K562 (cell line): ENCODE data around the gene TWSG1. TPM values are rescaled to one million over a fixed set of nuclear protein-coding genes. Genes with fewer than 3 reads are reported as not detected.

Experiments used
- ATAC-seq: fragments of 200-7000 bp; cut with Tn5 transposase; 3 replicates; pipeline ENCODE4 v1.9.1; 2020; ENCODE audit warnings: moderate library complexity
- BruUV-seq: library from RNA; stranded (reverse); fragments of 400-500 nt; replicated peaks from 2 replicates; lab custom pipeline; 2021; lab: Mats Ljungman, UMichigan
- CTCF ChIA-PET: fragments of 300-600 bp; formaldehyde crosslinking; extraction: SDS; loops from one replicate; lab custom pipeline; 2021; ENCODE audit warnings: low intra/inter-chr PET ratio; lab: Yijun Ruan, JAX
- POLR2A ChIA-PET: fragments of 300-600, 350-650 bp; sonication (Branson Sonifier 250); formaldehyde crosslinking; extraction: SDS; loops from one replicate; lab custom pipeline; 2021; ENCODE audit warnings: antibody characterized with exemption, inconsistent platforms; lab: Yijun Ruan, JAX
- DNase-seq, 4 experiments: peaks; one replicate each; pipeline versions ENCODE4 v3.0.0 to v3.0.0-alpha.2; 2011 to 2018; ENCODE audit warnings: low spot score in 3 of 4, mixed read lengths in 3 of 4; ENCODE audit errors: extremely low read depth in 1 of 4
- FAIRE-seq: peaks from 2 replicates; lab custom pipeline; 2011; peaks lifted over from hg19 to GRCh38; lab: Jason Lieb, UNC
- H2AFZ ChIP-seq: 2 replicates; pipeline ENCODE4 v1.6.0; 2011; ENCODE audit warnings: low read depth, low read length, control low read depth, inconsistent platforms
- H3K27ac ChIP-seq: fragments of 200-600 bp; 3 replicates; pipeline ENCODE4 v1.8.0; 2011; ENCODE audit warnings: low read depth, mild to moderate bottlenecking, control low read depth, inconsistent platforms, low read length, moderate library complexity, mixed read lengths; ENCODE audit errors: extremely low read depth
- H3K27me3 ChIP-seq, 2 experiments: fragments of 300-600 bp in 1 of 2; 2 replicates in 1 of 2; 3 replicates in 1 of 2; pipeline versions ENCODE4 v1.6.0 to v1.8.0; 2011; ENCODE audit warnings: inconsistent platforms in 2 of 2, low read length in 2 of 2, mild to moderate bottlenecking in 1 of 2, mixed read lengths in 1 of 2, moderate library complexity in 1 of 2; ENCODE audit not compliant: control insufficient read depth in 2 of 2, insufficient read depth in 2 of 2
- H3K36me3 ChIP-seq: fragments of 300-600 bp; 3 replicates; pipeline ENCODE4 v1.8.0; 2011; ENCODE audit warnings: mild to moderate bottlenecking, low read length, inconsistent platforms; ENCODE audit not compliant: control insufficient read depth, insufficient read depth
- H3K4me1 ChIP-seq, 2 experiments: fragments of 200-600 bp in 1 of 2; replicated peaks in 1 of 2; 2 replicates in 1 of 2; 3 replicates in 1 of 2; pipeline versions ENCODE4 v1.5.1 to v1.8.0; 2011; ENCODE audit warnings: inconsistent platforms in 2 of 2, low read length in 2 of 2, mild to moderate bottlenecking in 1 of 2, mixed read lengths in 1 of 2, moderate library complexity in 1 of 2; ENCODE audit not compliant: control insufficient read depth in 2 of 2, insufficient read depth in 2 of 2
- H3K4me2 ChIP-seq: 2 replicates; pipeline ENCODE4 v1.6.1; 2011; ENCODE audit warnings: low read length, control low read depth, inconsistent platforms, mixed read lengths; ENCODE audit not compliant: insufficient read depth
- H3K4me3 ChIP-seq: fragments of 200-600 bp; sonication (generic), shearing (Covaris generic); 2 replicates; pipeline ENCODE4 v1.5.1; 2016; ENCODE audit warnings: control low read depth, inconsistent platforms
- H3K79me2 ChIP-seq: fragments of 200-600 bp; 3 replicates; pipeline ENCODE4 v1.8.0; 2011; ENCODE audit warnings: low read length, inconsistent platforms; ENCODE audit not compliant: control insufficient read depth, insufficient read depth
- H3K9ac ChIP-seq, 2 experiments: 2 replicates each; pipeline versions ENCODE4 v1.6.0 to v1.6.1; 2011; ENCODE audit warnings: low read depth in 2 of 2, low read length in 2 of 2, control low read depth in 1 of 2, inconsistent platforms in 1 of 2, mild to moderate bottlenecking in 1 of 2, mixed read lengths in 1 of 2; ENCODE audit not compliant: insufficient read depth in 1 of 2
- H3K9me1 ChIP-seq: one replicate; pipeline ENCODE4 v1.6.0; 2011; ENCODE audit warnings: inconsistent platforms, mild to moderate bottlenecking, low read length, moderate library complexity; ENCODE audit not compliant: control insufficient read depth, insufficient read depth
- H3K9me3 ChIP-seq: replicated peaks from 2 replicates; pipeline ENCODE4 v1.5.1; 2011; ENCODE audit warnings: low read depth, low read length, inconsistent platforms; ENCODE audit not compliant: control insufficient read depth, insufficient read depth
- H4K20me1 ChIP-seq: replicated peaks from 2 replicates; pipeline ENCODE4 v1.6.1; 2011; ENCODE audit warnings: low read length, inconsistent platforms, mixed read lengths; ENCODE audit not compliant: control insufficient read depth, insufficient read depth
- CBFA2T3 ChIP-seq: fragments of 450-650 bp; IDR thresholded peaks from 2 replicates; pipeline ENCODE4 v1.6.1; 2017
- CHD1 ChIP-seq: fragments of 200-600 bp; sonication (generic); IDR thresholded peaks from one replicate; pipeline ENCODE4 v1.6.1; 2012; ENCODE audit warnings: mild to moderate bottlenecking, moderate library complexity, low read length, inconsistent platforms
- EZH2 ChIP-seq: IDR thresholded peaks from 2 replicates; pipeline ENCODE4 v1.6.1; 2012; ENCODE audit warnings: low read depth, mild to moderate bottlenecking, inconsistent platforms, low read length, borderline replicate concordance
- KLF13 ChIP-seq: fragments of 450-650 bp; IDR thresholded peaks from 2 replicates; pipeline ENCODE4 v1.6.1; 2016; ENCODE audit warnings: missing genetic modification characterization, low read depth, mild to moderate bottlenecking, missing compliant biosample characterization, moderate library complexity, borderline replicate concordance
- POLR2B ChIP-seq: fragments of 450-650 bp; IDR thresholded peaks from 2 replicates; pipeline ENCODE4 v1.6.1; 2018; ENCODE audit warnings: low read depth; ENCODE audit not compliant: partially characterized antibody
- RBM17 ChIP-seq: fragments of 200-400 bp; formaldehyde crosslinking; IDR thresholded peaks from 2 replicates; pipeline ENCODE4 v1.6.1; 2017; ENCODE audit warnings: low read depth, mild to moderate bottlenecking, low read length, borderline replicate concordance
- RCOR1 ChIP-seq, 2 experiments: IDR thresholded peaks; 2 replicates each; pipeline ENCODE4 v1.6.1; 2012; ENCODE audit warnings: low read depth in 2 of 2, low read length in 2 of 2, borderline replicate concordance in 1 of 2, improper control_type of control experiment in 1 of 2
- SAP30 ChIP-seq: fragments of 200-600 bp; sonication (generic); IDR thresholded peaks from 2 replicates; pipeline ENCODE4 v1.6.1; 2012; ENCODE audit warnings: borderline replicate concordance, low read depth, mild to moderate bottlenecking, moderate library complexity, low read length, control low read depth, inconsistent platforms; ENCODE audit not compliant: insufficient read depth, poor library complexity, severe bottlenecking
- SOX6 ChIP-seq: fragments of 450-650 bp; IDR thresholded peaks from 2 replicates; pipeline ENCODE4 v1.6.1; 2014; ENCODE audit warnings: mild to moderate bottlenecking
- XRCC5 ChIP-seq: fragments of 200-400 bp; formaldehyde crosslinking; IDR thresholded peaks from 2 replicates; pipeline ENCODE4 v1.6.1; 2017; ENCODE audit warnings: low read depth, mild to moderate bottlenecking, low read length
- YBX1 ChIP-seq: fragments of 450-650 bp; IDR thresholded peaks from 2 replicates; pipeline ENCODE4 v1.7.1; 2016; ENCODE audit warnings: mild to moderate bottlenecking
- ZBTB26 ChIP-seq: fragments of 450-650 bp; formaldehyde crosslinking; IDR thresholded peaks from 2 replicates; pipeline ENCODE4 v1.4.0; 2022; ENCODE audit warnings: missing genetic modification characterization
- ZNF785 ChIP-seq: fragments of 250-450 bp; sonication (Bioruptor Pico); IDR thresholded peaks from 2 replicates; pipeline ENCODE4 v1.4.0; 2020; ENCODE audit warnings: mild to moderate bottlenecking
- WGBS: fragments of 100-300 bp; shearing (Covaris generic); methylation state at CpG from one replicate; pipeline ENCODE4 v1.1.6; 2016; ENCODE audit warnings: low coverage, mixed read lengths; ENCODE audit not compliant: insufficient coverage; ENCODE audit errors: missing lambda C conversion rate; 5-methylcytosine and 5-hydroxymethylcytosine counted together
- in situ Hi-C: fragments of 300-500 bp; cut with MboI; formaldehyde crosslinking; loops from 4 replicates; pipeline ENCODE4 v1.15.0; 2018; ENCODE audit warnings: inconsistent platforms, mixed read lengths
- intact Hi-C: fragments of 100-400 bp; cut with micrococcal nuclease; formaldehyde crosslinking; loops from 2 replicates; pipeline ENCODE4 v1.14.2; 2022
- polyA plus RNA-seq, 8 experiments: library from polyadenylated mRNA; depleted of rRNA in 4 of 8; stranded (reverse) in 5 of 8; unstranded in 3 of 8; fragments of >200 nt; fragmentation: Nextera tagmentation in 2 of 8; fragmentation: Illumina TruSeq in 1 of 8; extraction: Ambion mirVana in 2 of 8; extraction: Trizol in 1 of 8; gene quantifications; 2 replicates each; pipeline versions ENCODE4 v1.2.1 to v1.2.3, GENCODE V29; 2011 to 2014; ENCODE audit warnings: inconsistent platforms in 1 of 8, missing spikeins in 1 of 8
- total RNA-seq, 7 experiments: library from RNA; depleted of rRNA in 6 of 7; stranded (reverse); fragments of >200 nt in 6 of 7; fragmentation: Illumina TruSeq in 2 of 7; extraction: Trizol in 2 of 7; gene quantifications; 2 replicates each; pipeline versions ENCODE4 v1.2.1 to v1.2.3, GENCODE V29; 2011 to 2021; ENCODE audit warnings: low replicate concordance in 1 of 7
- TF ChIP-seq, protein P1 (sequence below): fragments of 250-450 bp; sonication (Bioruptor Pico); IDR thresholded peaks from 2 replicates; pipeline ENCODE4 v1.8.0; 2022; ENCODE audit warnings: inconsistent platforms, mild to moderate bottlenecking, moderate library complexity, borderline replicate concordance

Gene TWSG1
- total and polyA plus RNA-seq, 9 of the 15 experiments (the other 6 are each of a cell fraction or from before 2014, with no cell fraction given): 10.4 to 37.2 (median 25.1) TPM

DNA sequence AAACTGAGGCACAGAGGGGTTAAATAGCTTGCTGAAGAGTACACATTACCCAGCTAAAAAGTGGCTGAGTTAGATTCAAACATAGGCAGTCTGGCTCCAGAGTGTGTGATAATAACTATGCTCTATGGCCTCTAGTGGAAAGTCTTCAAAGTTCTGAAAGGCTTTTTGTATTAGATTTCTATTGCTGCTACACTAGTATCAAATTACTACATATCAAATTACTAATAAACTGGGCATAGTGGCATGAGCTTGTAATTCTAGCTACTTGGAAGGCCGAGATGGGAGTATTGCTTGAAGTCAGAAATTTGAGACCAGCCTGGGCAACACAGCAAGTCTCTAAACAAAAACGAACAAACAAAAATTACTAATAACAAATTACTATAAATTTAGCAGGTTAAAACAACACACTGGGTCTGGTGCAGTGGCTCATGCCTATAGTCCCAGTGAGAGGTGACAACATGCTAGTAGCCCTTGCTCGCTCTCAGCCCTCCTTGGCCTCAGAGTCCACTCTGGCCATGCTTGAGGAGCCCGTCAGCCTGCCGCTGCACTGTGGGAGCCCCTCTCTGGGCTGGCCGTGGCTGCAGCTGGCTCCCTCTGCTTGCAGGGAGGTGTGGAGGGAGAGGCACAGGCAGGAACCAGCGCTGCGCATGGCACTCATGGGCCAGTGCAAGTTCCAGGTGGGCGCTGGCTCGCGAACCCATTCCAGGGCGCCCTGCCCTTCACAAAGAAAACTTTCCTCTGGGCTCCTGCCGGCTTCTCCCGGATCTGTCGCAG, 38.2 kb upstream of the TWSG1 start:
- intact Hi-C loops: no loop called here
- WGBS: 57% methylated on average over 15 of the region's 15 CpGs

More for the DNA sequence above, 38.2 kb upstream of the TWSG1 start:
- no peaks in the 10 kb centered on the region for H3K79me2 ChIP-seq
- peaks cover 10% of the 10 kb centered on the region for H3K9me3 ChIP-seq
- no peaks in the 10 kb centered on the region for H3K4me1 ChIP-seq
- DNase-seq (no peak), FAIRE-seq (no peak), ATAC-seq (no peak)
- H3K9me1 ChIP-seq: no peaks in the 10 kb centered on the region
- BruUV-seq: no TSS peak
- H4K20me1 ChIP-seq: no peaks in the 10 kb centered on the region
- POLR2A ChIA-PET: no interaction called here
- CTCF ChIA-PET: no interaction called here
- no peak overlapping the region for H3K4me2 ChIP-seq
- H3K36me3 ChIP-seq: no peaks in the 10 kb centered on the region
- in situ Hi-C loops: no loop called here
- H3K27ac ChIP-seq: no peak overlapping the region
- no peak overlapping the region for H3K4me3 ChIP-seq
- no peak overlapping the region for H3K9ac ChIP-seq
- TF ChIP-seq CBFA2T3 (no peak), ZNF785 (CRISPR knock-in tag) (no peak), RBM17 (no peak), CHD1 (no peak), POLR2B (no peak), ZBTB26 (CRISPR knock-in tag) (no peak), KLF13 (tag) (no peak), XRCC5 (no peak), EZH2 (no peak), RCOR1 (IDR thresholded peaks at IDR 0.05; ENCODE audit: borderline replicate concordance in 1 of 2, low read depth in 2 of 2, low read length in 2 of 2) (no peak), SAP30 (no peak), SOX6 (no peak), YBX1 (no peak)
- TF ChIP-seq, protein P1, sequence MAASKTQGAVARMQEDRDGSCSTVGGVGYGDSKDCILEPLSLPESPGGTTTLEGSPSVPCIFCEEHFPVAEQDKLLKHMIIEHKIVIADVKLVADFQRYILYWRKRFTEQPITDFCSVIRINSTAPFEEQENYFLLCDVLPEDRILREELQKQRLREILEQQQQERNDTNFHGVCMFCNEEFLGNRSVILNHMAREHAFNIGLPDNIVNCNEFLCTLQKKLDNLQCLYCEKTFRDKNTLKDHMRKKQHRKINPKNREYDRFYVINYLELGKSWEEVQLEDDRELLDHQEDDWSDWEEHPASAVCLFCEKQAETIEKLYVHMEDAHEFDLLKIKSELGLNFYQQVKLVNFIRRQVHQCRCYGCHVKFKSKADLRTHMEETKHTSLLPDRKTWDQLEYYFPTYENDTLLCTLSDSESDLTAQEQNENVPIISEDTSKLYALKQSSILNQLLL: no peak
- no peak overlapping the region for H2AFZ ChIP-seq
- no peaks in the 10 kb centered on the region for H3K27me3 ChIP-seq
